GM19324 (cell line): ENCODE measurements around the gene SLC6A7.
"Not testable (repeated sequence)": the region's sequence is repeated elsewhere in the genome, so short reads cannot be mapped to it uniquely, and the experiment has no call there.

Experiments used
- ATAC-seq: cut with Tn5 transposase; IDR thresholded peaks from one replicate; pipeline ENCODE4 v1.9.1; 2021; ENCODE audit warnings: mild to moderate bottlenecking, moderate library complexity; ENCODE audit not compliant: unreplicated experiment, low FRiP score

SLC6A7 gene

GRCh38 chr5:150214289-150214688 is 24.4 kb downstream of the SLC6A7 start:
- ATAC-seq, result no peak

DNA sequence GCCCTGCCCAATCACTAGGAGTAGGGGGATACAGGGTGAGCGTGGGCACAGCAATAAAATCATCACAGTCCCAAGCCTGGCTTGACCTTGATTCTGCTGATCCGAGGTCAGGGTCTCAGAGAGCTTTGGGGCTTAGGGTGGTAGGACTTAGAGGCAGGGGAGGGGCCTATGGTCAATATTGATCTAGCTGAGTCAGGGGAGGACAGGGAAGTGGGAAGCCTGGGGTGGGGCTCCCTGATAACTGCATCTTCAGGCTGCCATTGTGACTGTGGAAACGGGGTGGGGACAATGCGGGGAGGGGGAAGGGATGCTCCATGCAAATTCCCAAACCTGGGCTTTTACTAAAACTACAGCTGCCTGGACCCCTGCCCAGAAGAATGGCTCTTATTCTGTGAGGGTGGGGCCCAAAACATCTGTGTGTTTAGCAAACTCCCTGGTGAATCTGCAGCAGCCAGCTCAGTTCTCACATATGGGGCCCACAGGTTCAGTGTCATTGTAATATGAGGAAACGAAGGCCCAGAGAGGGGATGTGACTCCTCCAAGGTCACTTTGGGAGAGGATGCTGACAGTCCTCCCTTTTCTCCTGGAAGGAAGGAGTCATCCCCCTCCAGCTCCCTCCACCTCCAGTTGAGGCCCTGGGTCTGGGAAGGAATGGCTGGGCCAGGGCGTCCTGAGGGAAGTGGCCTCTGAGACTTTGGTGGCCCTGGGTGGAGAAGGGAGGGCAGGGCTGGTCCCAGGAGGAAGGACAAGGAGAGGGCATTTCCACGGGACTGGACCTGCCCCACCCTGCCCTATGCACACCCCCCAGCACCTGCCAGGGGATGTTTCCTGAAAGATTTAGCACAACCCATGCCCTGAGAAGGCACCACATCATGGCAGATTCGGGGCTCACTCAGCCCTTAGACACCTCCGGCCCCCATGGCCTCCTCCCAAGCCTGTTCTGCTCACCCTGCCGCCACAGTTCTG is 26.4 kb downstream of the SLC6A7 start:
- ATAC-seq, result no peak

GRCh38 chr5:150217038-150217437 is 27.2 kb downstream of the SLC6A7 start:
- no peak for ATAC-seq

DNA sequence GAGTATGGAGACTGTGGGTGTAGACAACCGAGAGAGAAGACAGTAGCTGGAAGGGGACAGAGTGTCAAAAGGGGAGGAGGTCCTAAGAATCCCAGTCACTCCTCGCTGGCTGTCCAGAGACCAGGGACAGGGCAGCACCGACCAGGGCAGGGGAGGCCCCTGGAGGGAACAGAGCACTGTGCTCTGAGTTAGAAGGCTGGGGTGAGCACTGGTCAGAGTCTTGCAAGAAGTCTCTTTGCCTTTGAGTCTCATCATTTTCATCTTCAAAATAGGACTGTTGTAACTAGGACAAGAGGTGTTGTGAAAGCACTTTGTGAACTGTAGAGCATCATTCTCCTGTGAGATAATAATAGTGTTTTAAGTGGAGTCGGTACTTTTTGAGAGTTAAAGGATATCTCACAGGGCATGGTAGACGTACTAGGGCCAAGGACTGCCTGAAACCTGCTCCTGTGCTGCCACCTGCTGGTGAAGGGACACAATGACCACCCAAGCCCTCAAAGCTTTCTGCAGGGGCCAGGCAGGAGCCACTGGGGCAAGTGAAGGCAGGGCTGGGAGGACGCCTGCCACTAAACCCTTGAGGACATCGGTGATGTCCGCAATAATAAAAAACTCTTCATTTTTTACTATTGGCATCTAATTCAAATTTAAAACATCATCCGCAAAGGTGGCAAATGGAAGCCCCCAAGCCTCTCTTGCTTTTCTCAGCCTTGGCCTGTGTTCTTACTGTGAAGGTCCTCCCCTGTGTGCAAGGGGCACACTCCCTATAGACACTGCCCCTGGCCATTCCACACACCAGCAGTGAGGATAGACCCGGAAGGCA is 28.2 kb downstream of the SLC6A7 start:
- peak; percentile 69 for ATAC-seq

DNA sequence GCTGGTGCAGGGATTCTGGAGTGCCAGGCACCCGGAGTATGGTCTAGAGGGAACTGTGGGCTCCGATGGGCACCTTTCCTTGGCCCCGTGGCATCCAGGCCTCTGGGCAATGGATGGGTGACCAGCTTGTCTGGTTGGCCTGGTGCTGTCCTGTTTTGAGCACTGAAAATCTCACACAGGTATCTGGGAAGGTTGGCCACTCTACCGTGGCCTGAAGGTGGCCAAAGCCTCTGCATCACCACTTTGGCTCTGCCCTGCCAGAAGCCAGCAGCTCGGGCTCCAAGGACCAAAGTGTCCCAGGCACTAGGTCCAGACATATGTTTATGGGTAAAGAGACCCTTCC is 28.8 kb downstream of the SLC6A7 start:
- ATAC-seq, result no peak

- ATAC-seq, result no peak
Observed at GRCh38 chr5:150219142-150219541, 29.3 kb downstream of the SLC6A7 start.

- no peak for ATAC-seq
Observed at GRCh38 chr5:150219861-150220260, 30.0 kb downstream of the SLC6A7 start.

DNA sequence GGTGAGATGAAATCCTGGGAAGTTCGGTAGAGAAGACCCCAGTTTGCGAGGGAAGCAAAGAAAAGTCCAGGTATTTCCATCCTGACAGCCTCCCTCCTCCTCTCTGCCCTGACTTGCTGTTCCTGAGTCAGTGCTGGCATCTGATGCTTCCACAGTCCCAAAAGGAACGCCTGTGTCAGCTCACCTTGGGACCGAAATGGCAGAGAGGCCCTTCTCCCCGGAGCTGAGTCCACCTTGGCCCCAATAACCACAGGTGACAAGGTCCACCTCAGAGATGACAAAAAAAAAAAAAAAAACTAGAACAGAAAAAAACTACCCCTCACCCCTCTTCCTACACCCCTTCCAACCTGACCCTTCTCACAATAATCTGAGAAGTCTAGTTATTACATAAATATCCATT is 31.6 kb downstream of the SLC6A7 start:
- no peak for ATAC-seq

- ATAC-seq, result no peak
Observed at GRCh38 chr5:150222906-150223305, 33.0 kb downstream of the SLC6A7 start.

GRCh38 chr5:150223474-150223873 is 33.6 kb downstream of the SLC6A7 start:
- ATAC-seq, result no peak

DNA sequence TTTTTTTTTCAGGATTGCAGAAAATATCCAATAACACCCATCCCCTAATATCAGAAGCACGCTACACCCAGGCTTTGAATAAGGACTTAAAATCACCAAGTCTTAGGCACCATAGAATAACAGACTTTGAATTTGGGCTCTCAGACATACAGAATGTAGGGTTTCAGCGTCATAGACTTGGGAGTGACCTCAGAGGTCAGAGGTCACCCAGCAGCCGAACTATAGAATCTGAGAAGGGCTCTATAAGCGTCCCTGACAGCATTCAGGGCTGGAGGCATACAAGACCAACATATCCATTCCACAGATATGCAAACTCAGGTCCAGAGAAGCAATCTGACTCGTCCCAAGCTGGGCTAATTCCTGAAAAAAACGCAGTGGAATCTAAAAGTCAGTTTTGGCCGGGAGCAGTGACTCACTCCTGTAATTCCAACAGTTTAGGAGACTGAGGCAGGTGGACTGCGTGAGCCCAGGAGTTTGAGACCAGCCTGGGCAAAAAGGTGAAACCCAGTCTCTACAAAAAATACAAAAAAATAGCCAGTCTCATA is 34.7 kb downstream of the SLC6A7 start:
- ATAC-seq, result no peak

GRCh38 chr5:150227036-150227435 is 37.2 kb downstream of the SLC6A7 start:
- ATAC-seq, result no peak

GRCh38 chr5:150227606-150228273 is 37.9 kb downstream of the SLC6A7 start:
- ATAC-seq, result no peak

DNA sequence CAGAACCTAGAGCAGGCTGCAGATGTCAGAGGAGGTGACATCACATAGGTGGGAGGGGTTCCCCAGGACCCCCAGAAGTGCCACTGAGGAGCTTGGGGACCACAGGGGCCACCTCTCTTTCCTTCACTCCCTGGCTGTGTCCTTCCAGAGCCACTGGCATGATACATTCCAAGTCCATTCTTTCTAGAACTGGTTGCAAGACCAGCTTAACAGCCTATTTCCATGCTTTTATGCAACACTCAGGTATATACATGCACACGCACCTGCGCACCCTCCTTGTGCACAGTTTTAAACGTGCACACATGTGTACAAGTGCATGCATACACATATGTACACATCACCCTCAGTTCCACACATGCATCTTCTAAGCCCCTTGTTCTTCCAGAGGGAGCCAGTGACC is 39.7 kb downstream of the SLC6A7 start:
- ATAC-seq, result no peak

- ATAC-seq, result no peak
Observed at GRCh38 chr5:150230842-150231241, 41.0 kb downstream of the SLC6A7 start.

DNA sequence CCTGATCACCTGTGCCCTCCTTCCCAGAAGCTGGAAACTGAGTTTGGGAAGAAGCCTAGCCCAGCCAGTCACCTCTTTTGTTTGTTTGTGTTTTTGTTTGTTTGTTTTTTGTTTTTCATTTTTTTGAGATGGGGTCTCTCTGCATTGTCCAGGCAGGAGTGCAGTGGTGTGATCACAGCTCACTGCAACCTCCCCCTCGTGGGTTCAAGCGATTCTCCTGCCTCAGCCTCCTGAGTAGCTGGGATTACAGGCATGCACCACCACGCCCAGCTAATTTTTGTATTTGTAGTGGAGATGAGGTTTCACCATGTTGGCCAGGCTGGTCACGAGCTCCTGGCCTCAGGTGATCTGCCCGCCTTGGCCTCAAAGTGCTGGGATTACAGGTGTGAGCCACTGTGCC is 43.8 kb downstream of the SLC6A7 start:
- not testable (repeated sequence) for ATAC-seq

DNA sequence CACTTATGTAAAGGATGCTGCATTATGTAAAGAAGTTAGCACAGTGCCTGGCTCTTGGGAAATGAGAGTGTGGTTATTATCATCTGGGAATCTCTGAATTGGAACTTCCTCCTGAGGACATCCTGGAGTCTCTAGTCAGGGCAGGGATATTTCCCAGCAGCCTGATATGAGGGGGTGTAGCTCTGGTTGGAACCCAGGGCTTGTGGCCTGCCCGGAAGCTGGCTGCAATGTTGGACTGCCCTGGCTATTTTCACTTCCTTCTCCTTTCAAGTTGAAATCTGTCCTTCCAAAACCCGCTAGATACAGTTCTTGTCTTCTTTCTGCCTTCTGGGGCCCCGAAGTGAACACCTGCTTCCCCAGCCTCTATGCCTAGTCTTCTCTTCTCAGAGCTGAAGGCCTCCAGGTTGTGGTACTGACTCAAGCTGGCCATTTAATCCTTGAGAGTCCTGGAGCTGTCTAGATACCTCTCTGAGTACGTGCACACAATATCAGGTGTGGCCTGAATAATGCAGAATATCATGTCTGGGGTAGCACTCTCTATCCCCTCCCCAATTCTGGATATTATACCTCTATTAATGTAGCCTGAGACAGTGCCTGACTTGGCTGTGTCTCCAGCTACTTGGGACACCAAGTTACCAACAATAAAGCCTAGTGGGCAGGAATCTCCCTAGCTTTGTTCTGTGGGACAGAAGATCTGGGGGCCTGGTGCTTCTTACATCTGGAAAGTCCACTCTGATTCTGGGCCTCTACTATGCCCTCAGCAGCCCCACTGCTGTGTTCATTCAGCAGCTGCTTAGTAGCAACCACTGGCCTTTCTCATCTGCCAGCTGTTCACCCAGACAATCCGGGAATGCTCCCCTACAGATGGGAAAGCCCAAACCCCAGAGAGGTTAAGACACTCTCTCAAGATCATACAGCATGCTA is 45.0 kb downstream of the SLC6A7 start:
- no peak for ATAC-seq

DNA sequence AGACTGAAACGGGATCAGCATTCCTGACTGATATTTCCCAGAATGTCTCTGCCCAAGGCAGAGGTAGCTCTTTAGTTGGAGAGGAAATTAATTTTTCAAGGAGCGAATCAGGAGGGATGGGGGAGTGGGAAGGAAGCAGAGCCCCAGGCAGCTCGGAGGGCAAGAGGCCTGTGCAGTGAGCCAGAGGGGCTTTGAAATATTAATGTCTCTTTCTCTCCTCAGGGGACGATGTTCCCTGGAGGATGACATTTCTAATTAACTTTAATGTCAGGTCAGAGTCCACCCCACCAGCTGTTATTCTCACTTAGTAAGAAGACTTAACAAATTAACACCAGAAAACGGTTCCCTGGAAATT is 45.6 kb downstream of the SLC6A7 start:
- ATAC-seq, result no peak

DNA sequence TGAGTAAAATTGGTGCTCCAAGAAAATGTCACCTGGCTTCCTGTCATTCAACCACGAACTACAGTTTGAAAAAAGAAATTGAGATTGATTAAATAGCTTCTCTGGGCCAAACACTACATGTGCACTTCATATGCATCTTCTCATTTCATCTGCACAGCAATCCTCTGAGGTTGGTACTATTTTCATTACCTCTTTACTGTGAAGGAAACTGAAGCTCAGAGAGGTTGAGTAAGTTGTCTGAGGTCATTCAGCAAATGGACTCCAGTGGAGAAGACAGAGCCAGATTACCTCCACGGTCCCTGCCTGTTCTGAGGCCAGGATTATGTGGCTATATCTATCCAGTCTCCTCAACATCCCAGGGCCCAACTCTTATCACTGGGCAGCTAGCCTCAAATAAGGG is 46.5 kb downstream of the SLC6A7 start:
- no peak for ATAC-seq
